H1 (cell line): ENCODE measurements around the gene COL27A1. TPM values are rescaled to one million over a fixed set of nuclear protein-coding genes. Genes with fewer than 3 reads are reported as not detected.

Experiments
- CTCF ChIA-PET: fragments of 300-600 bp; sonication (Branson Sonifier 250); formaldehyde crosslinking; loops from one replicate; lab custom pipeline; 2021; ENCODE audit not compliant: partially characterized antibody; lab: Charles Lee
- POLR2A ChIA-PET: fragments of 300-600 bp; sonication (Branson Sonifier 250); formaldehyde crosslinking; loops from one replicate; lab custom pipeline; 2021; ENCODE audit warnings: inconsistent platforms; ENCODE audit not compliant: partially characterized antibody; lab: Charles Lee
- DNase-seq, 2 experiments: peaks; one replicate each; pipeline versions ENCODE4 v3.0.0 to v3.0.0-alpha.2; 2010 to 2022; ENCODE audit warnings: low spot score in 2 of 2, low read depth in 1 of 2, mixed read lengths in 1 of 2
- FAIRE-seq: peaks from 2 replicates; lab custom pipeline; 2011; peaks lifted over from hg19 to GRCh38; lab: Jason Lieb, UNC
- H2AFZ ChIP-seq: 2 replicates; pipeline ENCODE4 v1.8.1; 2012; ENCODE audit warnings: low read length, inconsistent platforms
- H2AK5ac ChIP-seq: 2 replicates; pipeline ENCODE4 v1.6.1; 2013; ENCODE audit warnings: low read depth, low read length
- H2BK120ac ChIP-seq: replicated peaks from 2 replicates; pipeline ENCODE3; 2013; ENCODE audit warnings: low read depth, low read length, inconsistent platforms
- H2BK12ac ChIP-seq: 2 replicates; pipeline ENCODE4 v1.6.1; 2013; ENCODE audit warnings: low read depth, low read length
- H2BK15ac ChIP-seq: 2 replicates; pipeline ENCODE4 v1.6.1; 2013; ENCODE audit warnings: low read length
- H2BK20ac ChIP-seq: 2 replicates; pipeline ENCODE4 v1.6.1; 2013; ENCODE audit warnings: low read length
- H2BK5ac ChIP-seq: 2 replicates; pipeline ENCODE4 v1.6.1; 2013; ENCODE audit warnings: low read depth, low read length
- H3K14ac ChIP-seq: 2 replicates; pipeline ENCODE4 v1.6.1; 2013; ENCODE audit warnings: inconsistent platforms; ENCODE audit not compliant: insufficient read length
- H3K18ac ChIP-seq: 2 replicates; pipeline ENCODE4 v1.6.1; 2013; ENCODE audit warnings: low read length; ENCODE audit errors: extremely low read depth
- H3K23ac ChIP-seq: 2 replicates; pipeline ENCODE4 v1.6.1; 2013; ENCODE audit warnings: inconsistent platforms; ENCODE audit not compliant: insufficient read length
- H3K23me2 ChIP-seq: 2 replicates; pipeline ENCODE4 v1.6.1; 2013; ENCODE audit warnings: low read depth, low read length
- H3K27ac ChIP-seq: 2 replicates; pipeline ENCODE4 v1.6.1; 2011; ENCODE audit warnings: low read depth, low read length, inconsistent platforms
- H3K27me3 ChIP-seq, 4 experiments: replicated peaks in 1 of 4; 1 replicate in 1 of 4; 2 replicates in 3 of 4; pipeline versions ENCODE4 v1.6.1 to v1.8.1; 2011 to 2013; ENCODE audit warnings: low read length in 3 of 4, mild to moderate bottlenecking in 3 of 4, inconsistent platforms in 2 of 4, mixed read lengths in 2 of 4, moderate library complexity in 1 of 4; ENCODE audit not compliant: control insufficient read depth in 3 of 4, insufficient read depth in 3 of 4; ENCODE audit errors: extremely low read depth in 1 of 4
- H3K36me3 ChIP-seq, 4 experiments: 2 replicates each; pipeline versions ENCODE4 v1.6.1 to v1.8.1; 2011 to 2013; ENCODE audit warnings: mild to moderate bottlenecking in 4 of 4, low read length in 3 of 4, moderate library complexity in 2 of 4, control low read depth in 1 of 4, inconsistent platforms in 1 of 4; ENCODE audit not compliant: insufficient read depth in 4 of 4, control insufficient read depth in 2 of 4
- H3K4ac ChIP-seq: replicated peaks from 2 replicates; pipeline ENCODE3; 2013; ENCODE audit warnings: low read length, low read depth, mixed read lengths, inconsistent platforms; ENCODE audit not compliant: insufficient read length
- H3K4me1 ChIP-seq, 4 experiments: replicated peaks in 1 of 4; 1 replicate in 1 of 4; 2 replicates in 3 of 4; pipeline versions ENCODE4 v1.6.1 to v1.8.1; 2011 to 2013; ENCODE audit warnings: low read length in 3 of 4, inconsistent platforms in 2 of 4, mixed read lengths in 1 of 4; ENCODE audit not compliant: insufficient read depth in 4 of 4, control insufficient read depth in 3 of 4
- H3K4me2 ChIP-seq, 2 experiments: 2 replicates each; pipeline versions ENCODE4 v1.6.1 to v1.8.1; 2011 to 2013; ENCODE audit warnings: low read depth in 2 of 2, low read length in 2 of 2, control low read depth in 1 of 2, inconsistent platforms in 1 of 2, mild to moderate bottlenecking in 1 of 2; ENCODE audit not compliant: insufficient read depth in 1 of 2
- H3K4me3 ChIP-seq, 4 experiments: fragments of 200-600, 300-600 bp in 1 of 4; sonication (generic), shearing (Covaris generic), sonication (Bioruptor Twin) in 1 of 4; 2 replicates each; pipeline versions ENCODE4 v1.5.1 to v1.8.1; 2011 to 2016; ENCODE audit warnings: low read length in 4 of 4, low read depth in 3 of 4, control low read depth in 2 of 4, inconsistent platforms in 2 of 4, mild to moderate bottlenecking in 2 of 4, mixed read lengths in 1 of 4, moderate library complexity in 1 of 4; ENCODE audit not compliant: insufficient read depth in 2 of 4; ENCODE audit errors: extremely low read depth in 1 of 4
- H3K56ac ChIP-seq: replicated peaks from 2 replicates; pipeline ENCODE3; 2013; ENCODE audit warnings: low read depth, mild to moderate bottlenecking, mixed read lengths, low read length, inconsistent platforms; ENCODE audit not compliant: insufficient read length
- H3K79me1 ChIP-seq: 2 replicates; pipeline ENCODE4 v1.6.1; 2013; ENCODE audit warnings: low read depth, low read length, control low read depth
- H3K79me2 ChIP-seq, 2 experiments: 2 replicates each; pipeline versions ENCODE4 v1.6.1 to v1.8.1; 2012 to 2013; ENCODE audit warnings: low read length in 2 of 2, mild to moderate bottlenecking in 2 of 2, inconsistent platforms in 1 of 2; ENCODE audit not compliant: insufficient read depth in 2 of 2, control insufficient read depth in 1 of 2
- H3K9ac ChIP-seq, 4 experiments: replicated peaks in 1 of 4; 1 replicate in 1 of 4; 2 replicates in 3 of 4; pipeline versions ENCODE4 v1.6.1 to v1.8.1; 2011 to 2013; ENCODE audit warnings: low read depth in 3 of 4, low read length in 3 of 4, control low read depth in 2 of 4, mild to moderate bottlenecking in 2 of 4, moderate library complexity in 2 of 4, inconsistent platforms in 1 of 4; ENCODE audit errors: extremely low read depth in 1 of 4
- H3K9me3 ChIP-seq, 2 experiments: 2 replicates each; pipeline versions ENCODE4 v1.6.1 to v1.8.1; 2012 to 2013; ENCODE audit warnings: mild to moderate bottlenecking in 2 of 2, moderate library complexity in 2 of 2, control low read depth in 1 of 2, inconsistent platforms in 1 of 2, low read depth in 1 of 2, low read length in 1 of 2, mixed read lengths in 1 of 2; ENCODE audit not compliant: insufficient read depth in 2 of 2
- H4K20me1 ChIP-seq, 2 experiments: replicated peaks in 1 of 2; 2 replicates each; pipeline versions ENCODE3 to v1.8.1; 2011 to 2013; ENCODE audit warnings: inconsistent platforms in 2 of 2, low read length in 2 of 2, mild to moderate bottlenecking in 1 of 2; ENCODE audit not compliant: insufficient read depth in 2 of 2, control insufficient read depth in 1 of 2
- H4K5ac ChIP-seq: 2 replicates; pipeline ENCODE4 v1.6.1; 2013; ENCODE audit warnings: low read length, low read depth, mixed read lengths, inconsistent platforms; ENCODE audit not compliant: insufficient read length
- H4K8ac ChIP-seq: 2 replicates; pipeline ENCODE4 v1.8.0; 2013; ENCODE audit warnings: mild to moderate bottlenecking, moderate library complexity, low read length, inconsistent platforms; ENCODE audit not compliant: insufficient read depth; ENCODE audit errors: extremely low read depth
- H4K91ac ChIP-seq: replicated peaks from 2 replicates; pipeline ENCODE3; 2013; ENCODE audit warnings: low read length, mixed read lengths, inconsistent platforms; ENCODE audit not compliant: insufficient read length
- BCL11A ChIP-seq, 2 experiments: IDR thresholded peaks; one replicate each; pipeline ENCODE4 v1.6.1; 2011; ENCODE audit warnings: low read depth in 2 of 2, low read length in 2 of 2, mild to moderate bottlenecking in 2 of 2
- CTCF ChIP-seq, 3 experiments: IDR thresholded peaks; 1 replicate in 2 of 3; 2 replicates in 1 of 3; pipeline versions ENCODE4 v1.5.1 to v1.6.1; 2011; ENCODE audit warnings: low read length in 3 of 3, mild to moderate bottlenecking in 3 of 3, inconsistent platforms in 2 of 3, low read depth in 1 of 3, moderate library complexity in 1 of 3; ENCODE audit not compliant: insufficient read depth in 1 of 3; ENCODE audit errors: control extremely low read depth in 1 of 3
- E2F6 ChIP-seq: IDR thresholded peaks from 2 replicates; pipeline ENCODE4 v1.6.1; 2012; ENCODE audit warnings: inconsistent platforms
- NRF1 ChIP-seq: IDR thresholded peaks from 2 replicates; pipeline ENCODE4 v1.6.1; 2011; ENCODE audit warnings: mild to moderate bottlenecking, low read depth, low read length, improper control_type of control experiment
- RAD21 ChIP-seq, 2 experiments: IDR thresholded peaks in 1 of 2; conservative IDR thresholded peaks in 1 of 2; 2 replicates each; pipeline ENCODE4 v1.6.1; 2011; ENCODE audit warnings: low read depth in 2 of 2, low read length in 2 of 2, improper control_type of control experiment in 1 of 2, inconsistent platforms in 1 of 2, mild to moderate bottlenecking in 1 of 2, moderate library complexity in 1 of 2
- RNF2 ChIP-seq: fragments of 200-900, 300-1000 bp; sonication (generic); IDR thresholded peaks from 2 replicates; pipeline ENCODE4 v1.7.1; 2016; ENCODE audit warnings: borderline replicate concordance, low read depth, mild to moderate bottlenecking, antibody characterized with exemption, low read length; ENCODE audit not compliant: poor library complexity, severe bottlenecking; ENCODE audit errors: missing control alignments
- WGBS, 2 experiments: shearing (Covaris generic) in 1 of 2; methylation state at CpG; one replicate each; pipeline versions ENCODE4 v1.1.6 to v1.1.7; 2013 to 2015; ENCODE audit warnings: low lambda C conversion rate in 2 of 2, mixed read lengths in 2 of 2, inconsistent platforms in 1 of 2, low coverage in 1 of 2, missing lambda C conversion rate in 1 of 2; ENCODE audit not compliant: insufficient replicate concordance in 2 of 2, insufficient coverage in 1 of 2, insufficient read length in 1 of 2; ENCODE audit errors: extremely low coverage in 1 of 2, missing lambda C conversion rate in 1 of 2; 5-methylcytosine and 5-hydroxymethylcytosine counted together
- polyA plus RNA-seq, 7 experiments: library from polyadenylated mRNA; depleted of rRNA in 3 of 7; stranded (reverse) in 5 of 7; unstranded in 2 of 7; fragments of >200 nt in 5 of 7; fragments of 200-250 nt in 2 of 7; gene quantifications; 1 replicate in 5 of 7; 2 replicates in 1 of 7; 4 replicates in 1 of 7; pipeline versions ENCODE4 v1.2.1 to v1.2.3, GENCODE V29; 2011 to 2013; ENCODE audit warnings: missing spikeins in 2 of 7, mixed read lengths in 2 of 7
- total RNA-seq: library from RNA; stranded (reverse); fragmentation: NEBNext Ultra II Directional; extraction: Animal tissue kit (Norgen Biotek cat#: 25700); gene quantifications from 2 replicates; pipeline ENCODE4 v1.2.1, GENCODE V29; 2021

Gene COL27A1
- total and polyA plus RNA-seq, 2 of the 8 experiments (the other 6 are each of a cell fraction or from before 2014, with no cell fraction given), result 15.1 to 22.8 TPM

- Histone ChIP-seq H3K4me1 (peaks cover 0 to 4% (median 0%) of the 10 kb centered on the region in 4 experiments; a peak in 2 of 7 replicates), H2BK5ac (no peak overlapping the region), H4K5ac (no peak overlapping the region), H3K27me3 (no peaks in the 10 kb centered on the region; a peak in 2 of 7 replicates), H4K91ac (no peak overlapping the region), H3K36me3 (no peaks in the 10 kb centered on the region; a peak in 2 of 8 replicates), H3K9ac (no peak overlapping the region), H4K8ac (no peak overlapping the region), H2BK15ac (no peak overlapping the region), H3K79me1 (no peaks in the 10 kb centered on the region), H3K9me3 (no peaks in the 10 kb centered on the region), H3K4me3 (no peak overlapping the region), H2BK20ac (no peak overlapping the region), H2BK12ac (no peak overlapping the region), H2BK120ac (no peak overlapping the region), H3K79me2 (no peaks in the 10 kb centered on the region), H3K18ac (no peak overlapping the region), H3K4ac (no peak overlapping the region), H3K14ac (no peak overlapping the region), H3K56ac (no peak overlapping the region), H3K27ac (no peak overlapping the region), H3K23me2 (no peaks in the 10 kb centered on the region), H3K23ac (no peak overlapping the region), H4K20me1 (no peaks in the 10 kb centered on the region), H2AFZ (no peak overlapping the region), H3K4me2 (no peak overlapping the region), H2AK5ac (no peak overlapping the region)
- TF ChIP-seq CTCF (IDR thresholded peaks at IDR 0.05; ENCODE audit: control extremely low read depth in 1 of 3, insufficient read depth in 1 of 3, low read depth in 1 of 3, low read length in 3 of 3) (peak in 2 of 3 experiments; percentile 40 to 52; a peak in 3 of 4 replicates), BCL11A (IDR thresholded peaks at IDR 0.05; ENCODE audit: low read depth in 2 of 2, low read length in 2 of 2) (no peak), RAD21 (IDR thresholded peaks at IDR 0.05 in 1 of 2, conservative IDR thresholded peaks at IDR 0.05 in 1 of 2; ENCODE audit: low read depth in 2 of 2, low read length in 2 of 2) (peak; percentile 52 to 57), E2F6 (no peak), RNF2 (no peak), NRF1 (no peak)
- FAIRE-seq (no peak), DNase-seq (no peak)
- CTCF ChIA-PET, result interaction anchor here (0.7 to 5.4 kb wide), 26 partner anchors 9 to 130 kb away, joined by 3 to 33 read pairs (median 4); no protein-coding TSS in a partner anchor
- POLR2A ChIA-PET, result interaction anchor here (1.2 kb wide), 1 partner anchor 829 kb away, joined by 3 read pairs; the partner anchor contains the start of genes C9orf43 and POLE3
- WGBS, 2 experiments, result 75% methylated on average over 14 of the region's 14 CpGs; no CpG with 5 or more reads in 1 of the 2 experiments
These were observed 83.8 kb downstream of the COL27A1 start for GRCh38 chr9:114238891-114239875.
